ACHN (cell line): ENCODE data around the gene SLC7A6OS.

ENCODE experiments used
- DNase-seq: peaks from one replicate; pipeline ENCODE4 v3.0.0-alpha.2; 2015
- in situ Hi-C: cut with HindIII; loops from 2 replicates; pipeline ENCODE4 v1.10.0; 2017; ENCODE audit warnings: low sequenced_read_pairs, low pct_ligation_motif_present, low pct_unique_long_range_greater_than_20kb

Gene SLC7A6OS

GRCh38 chr16:68286153-68287074 lies 24.3 kb downstream of the SLC7A6OS start:
- no peak for DNase-seq
- in situ Hi-C loops: no loop called here

- in situ Hi-C loops: no loop called here
Measured at GRCh38 chr16:68285683-68286082, 25.1 kb downstream of the SLC7A6OS start.

GRCh38 chr16:68284847-68285246 lies 25.9 kb downstream of the SLC7A6OS start:
- in situ Hi-C loops: no loop called here
- no peak for DNase-seq

More at GRCh38 chr16:68285683-68286082, 25.1 kb downstream of the SLC7A6OS start:
- no peak for DNase-seq

GRCh38 chr16:68283801-68284598 lies 26.7 kb downstream of the SLC7A6OS start:
- in situ Hi-C loops: no loop called here
- DNase-seq: no peak

GRCh38 chr16:68283346-68283745 lies 27.4 kb downstream of the SLC7A6OS start:
- no peak for DNase-seq
- in situ Hi-C loops: no loop called here

- in situ Hi-C loops: no loop called here
- no peak for DNase-seq
Measured at GRCh38 chr16:68282064-68282452, 28.7 kb downstream of the SLC7A6OS start.

- in situ Hi-C loops: no loop called here
- DNase-seq: no peak
Measured at GRCh38 chr16:68281368-68282063, 29.2 kb downstream of the SLC7A6OS start.

GRCh38 chr16:68279726-68280558 lies 30.8 kb downstream of the SLC7A6OS start:
- DNase-seq: no peak
- in situ Hi-C loops: no loop called here

- in situ Hi-C loops: no loop called here
- DNase-seq: no peak
Measured at GRCh38 chr16:68276223-68276622, 34.5 kb downstream of the SLC7A6OS start.

GRCh38 chr16:68275611-68276191 lies 35.0 kb downstream of the SLC7A6OS start:
- in situ Hi-C loops: no loop called here
- no peak for DNase-seq

GRCh38 chr16:68274441-68274840 lies 36.3 kb downstream of the SLC7A6OS start:
- no peak for DNase-seq
- in situ Hi-C loops: no loop called here

GRCh38 chr16:68273896-68274295 lies 36.9 kb downstream of the SLC7A6OS start:
- in situ Hi-C loops: no loop called here

GRCh38 chr16:68273459-68273858 lies 37.3 kb downstream of the SLC7A6OS start:
- DNase-seq: no peak
- in situ Hi-C loops: no loop called here

More at GRCh38 chr16:68273896-68274295, 36.9 kb downstream of the SLC7A6OS start:
- DNase-seq: no peak

GRCh38 chr16:68272507-68273209 lies 38.1 kb downstream of the SLC7A6OS start:
- DNase-seq: no peak
- in situ Hi-C loops: no loop called here

GRCh38 chr16:68270353-68270752 lies 40.4 kb downstream of the SLC7A6OS start:
- DNase-seq: no peak
- in situ Hi-C loops: no loop called here

- DNase-seq: no peak
- in situ Hi-C loops: no loop called here
Measured at GRCh38 chr16:68269793-68270192, 41.0 kb downstream of the SLC7A6OS start.
